ENCODE data around the gene ANKS1B.
"Not testable (repeated sequence)": the region's sequence is repeated elsewhere in the genome, so short reads cannot be mapped to it uniquely, and the experiment has no call there.

ANKS1B gene

DNA sequence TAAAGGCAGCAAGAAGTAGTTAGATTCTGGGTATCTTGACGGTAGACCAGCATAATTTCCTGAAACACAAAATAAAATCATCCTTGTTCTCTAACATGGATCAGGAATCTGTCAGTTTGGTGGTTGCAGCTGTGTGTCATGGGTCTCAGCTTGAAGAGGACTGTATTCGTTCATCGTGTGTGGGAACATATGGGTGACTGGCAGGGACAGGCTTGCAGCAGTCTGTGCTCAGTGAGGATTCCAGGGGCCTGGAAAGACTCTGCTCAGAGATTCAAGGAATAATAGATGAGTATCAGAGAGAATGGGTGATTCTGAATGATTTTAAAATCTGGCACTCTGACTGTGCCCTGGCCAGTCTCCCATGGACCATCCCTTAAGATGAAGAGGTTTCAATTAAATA, 918.0 kb downstream of the ANKS1B start:
- DNase-seq (ENCODE audit: low spot score) = no peak

DNA sequence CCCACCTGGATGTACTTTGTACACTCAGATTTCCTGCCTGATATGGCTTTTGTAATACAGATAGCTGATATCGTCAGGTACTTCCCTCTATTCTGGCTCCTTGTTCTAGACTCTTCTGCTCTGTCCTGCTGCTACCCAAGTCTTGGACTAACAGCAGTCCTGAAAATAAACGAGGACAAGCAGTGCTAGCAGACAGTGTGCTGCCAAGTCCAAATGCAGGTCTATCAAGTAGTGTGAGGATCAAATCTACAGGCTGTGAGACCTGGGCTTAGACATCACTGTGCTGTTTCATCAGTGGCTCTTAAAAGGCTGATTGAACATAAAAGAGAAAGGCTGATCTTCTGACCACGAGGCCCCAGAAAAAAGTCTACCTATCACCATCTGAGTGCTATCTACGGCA, 921.6 kb downstream of the ANKS1B start:
- DNase-seq (ENCODE audit: low spot score) = no peak

DNA sequence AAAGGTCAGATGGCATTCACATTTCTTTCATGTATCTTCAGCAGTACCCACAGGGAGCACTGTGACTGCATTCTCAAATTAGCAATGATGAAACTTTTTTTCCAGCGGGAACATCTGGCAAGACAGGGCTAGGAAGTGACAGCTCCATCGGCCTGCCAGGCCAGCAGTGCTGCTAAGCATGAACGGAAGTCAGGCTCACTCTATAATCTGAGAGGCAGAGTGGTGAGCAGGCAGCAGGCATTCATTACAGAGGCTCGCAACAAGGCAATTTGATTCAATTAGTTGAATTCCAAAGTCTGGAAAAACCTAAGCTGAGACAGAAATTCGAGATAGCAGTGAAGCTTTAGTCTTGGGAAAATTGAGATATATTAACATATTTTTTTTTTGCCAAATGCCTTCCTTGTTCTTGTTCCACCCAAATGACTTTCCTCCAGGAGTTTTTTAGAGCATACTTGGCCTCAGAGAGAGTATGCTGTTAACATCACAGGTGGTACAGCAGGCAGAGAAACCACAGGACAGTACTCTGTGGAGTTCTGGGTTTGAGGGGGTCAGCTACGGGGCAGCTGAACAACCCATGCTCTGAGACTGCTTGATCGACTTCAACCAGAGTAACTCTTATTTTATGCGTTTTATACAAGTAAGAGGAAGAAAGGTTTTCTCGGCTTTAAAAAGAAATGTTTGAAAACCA, 924.8 kb downstream of the ANKS1B start:
- peak; percentile 86 for DNase-seq (ENCODE audit: low spot score)

- no peak for DNase-seq (ENCODE audit: low spot score)
Observed at GRCh38 chr12:99057670-99058069, 927.1 kb downstream of the ANKS1B start.

DNA sequence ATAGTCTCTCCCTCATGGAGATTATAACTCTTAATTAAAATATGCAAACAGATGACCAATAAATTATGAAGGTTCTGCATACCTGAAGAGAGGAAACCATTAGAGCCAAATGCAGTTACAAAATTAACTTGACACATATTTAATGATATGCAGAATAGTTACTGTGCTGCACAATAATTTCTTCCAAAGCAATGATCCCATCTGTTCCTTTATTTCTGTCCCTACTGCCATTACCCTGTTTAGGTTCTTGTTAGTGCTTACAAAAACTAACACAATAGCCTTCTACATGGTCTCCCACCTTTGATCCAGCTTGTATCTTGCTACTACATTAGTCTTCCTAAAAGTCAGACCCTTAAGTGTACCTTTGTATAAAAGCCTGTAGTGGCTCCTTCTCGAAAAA, 928.5 kb downstream of the ANKS1B start:
- no peak for DNase-seq (ENCODE audit: low spot score)

DNA sequence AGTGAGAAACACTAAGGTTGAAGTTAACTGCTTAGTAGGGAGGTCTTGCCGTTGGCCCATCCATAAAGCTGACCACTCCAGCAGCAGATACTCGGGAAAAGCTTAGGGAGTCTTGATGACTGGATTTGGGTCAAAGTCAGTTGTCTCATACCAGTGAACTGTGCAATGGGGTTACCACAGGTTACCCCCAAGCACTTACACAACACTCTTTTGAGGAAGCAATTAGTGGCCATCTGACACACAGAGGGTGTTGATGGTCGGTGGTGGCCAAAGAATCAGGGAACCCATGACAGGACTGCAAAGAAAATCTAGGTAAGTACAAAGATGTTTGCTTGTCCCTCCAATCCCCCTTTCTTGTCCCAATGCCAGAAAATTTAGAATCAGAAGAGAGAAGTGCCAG, 929.4 kb downstream of the ANKS1B start:
- no peak for DNase-seq (ENCODE audit: low spot score)

DNA sequence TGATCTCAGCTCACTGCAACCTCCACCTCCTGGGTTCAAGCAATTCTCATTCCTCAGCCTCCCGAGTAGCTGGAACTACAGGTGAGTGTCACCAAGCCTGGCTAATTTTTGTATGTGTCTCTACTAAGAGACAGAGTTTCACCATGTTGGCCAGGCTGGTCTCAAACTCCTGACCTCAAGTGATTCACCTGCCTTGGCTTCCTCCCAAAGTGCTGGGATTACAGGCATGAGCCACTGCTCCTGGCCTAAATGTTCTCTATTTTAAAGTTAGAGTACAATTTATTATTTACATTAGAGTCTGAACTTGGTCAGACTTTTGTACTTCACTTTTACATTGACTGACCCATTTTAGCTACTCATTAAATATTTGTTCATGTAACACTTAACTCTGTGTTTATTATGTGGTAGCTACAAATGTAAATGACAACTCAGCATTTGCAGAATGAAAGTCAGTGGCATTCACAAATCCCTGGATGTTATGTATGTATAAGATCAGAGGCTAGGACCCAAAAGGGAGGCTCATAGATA, 930.1 kb downstream of the ANKS1B start:
- DNase-seq (ENCODE audit: low spot score) = no peak

DNA sequence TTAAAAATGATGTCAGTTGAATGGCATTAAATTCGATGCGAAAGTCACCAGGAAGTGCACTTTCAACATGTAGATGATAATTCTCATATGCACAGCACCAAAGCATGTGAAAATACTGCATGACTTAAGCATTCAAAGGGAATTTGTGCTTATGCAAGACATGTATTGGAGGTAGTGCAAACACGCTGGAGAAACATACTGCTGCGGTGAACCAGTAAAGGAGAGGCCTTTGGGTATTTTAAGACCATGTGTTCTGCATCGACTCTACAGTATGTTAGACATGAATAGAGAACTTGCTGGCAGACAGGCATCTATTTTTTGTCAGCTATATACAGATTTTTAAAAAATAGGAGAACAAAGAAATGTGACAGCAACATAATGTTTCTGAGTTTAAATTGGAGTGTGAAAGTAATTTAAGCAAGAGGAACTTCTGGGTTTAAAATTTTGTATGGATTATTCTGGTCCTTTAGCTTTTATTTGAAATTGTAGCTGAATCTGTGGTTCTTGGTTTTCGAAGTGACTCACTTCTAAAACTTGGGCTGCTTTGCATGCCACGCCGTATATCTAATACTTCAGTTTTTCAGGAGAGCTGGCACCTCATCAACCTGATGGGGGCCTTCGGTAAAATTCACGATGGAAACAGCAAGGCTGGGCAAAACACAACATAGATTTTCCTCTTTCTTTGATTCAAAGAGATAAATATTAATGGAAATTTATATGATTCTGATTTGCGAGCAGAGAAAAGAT, 930.9 kb downstream of the ANKS1B start:
- DNase-seq (ENCODE audit: low spot score) = no peak

- no peak for DNase-seq (ENCODE audit: low spot score)
Observed at GRCh38 chr12:99049774-99050173, 935.0 kb downstream of the ANKS1B start.

- no peak for DNase-seq (ENCODE audit: low spot score)
Observed at GRCh38 chr12:99045158-99045557, 939.6 kb downstream of the ANKS1B start.

GRCh38 chr12:99043319-99043914, 941.3 kb downstream of the ANKS1B start:
- DNase-seq (ENCODE audit: low spot score) = peak; percentile 69

DNA sequence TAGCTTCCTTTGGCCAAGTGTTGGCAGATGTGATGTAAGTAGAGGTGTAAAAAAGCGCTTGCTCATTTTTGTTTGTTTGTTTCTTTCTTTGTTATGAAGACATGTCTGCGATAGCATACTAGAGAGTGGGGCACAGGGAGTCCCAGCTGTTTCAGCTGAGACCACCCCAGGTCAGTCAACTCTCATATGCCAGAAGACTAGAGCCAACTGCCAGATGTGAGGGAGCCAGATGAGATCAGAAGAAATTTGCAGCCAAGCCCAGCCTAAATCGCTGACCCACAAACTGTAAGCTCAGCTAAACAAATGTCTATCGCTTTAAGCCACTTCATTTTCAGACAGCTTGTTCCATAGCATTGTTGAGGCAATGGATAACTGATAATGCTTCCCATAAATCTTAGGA, 942.5 kb downstream of the ANKS1B start:
- no peak for DNase-seq (ENCODE audit: low spot score)

GRCh38 chr12:99039367-99040120, 945.2 kb downstream of the ANKS1B start:
- DNase-seq (ENCODE audit: low spot score) = no peak

- no peak for DNase-seq (ENCODE audit: low spot score)
Observed at GRCh38 chr12:99036566-99036965, 948.2 kb downstream of the ANKS1B start.

DNA sequence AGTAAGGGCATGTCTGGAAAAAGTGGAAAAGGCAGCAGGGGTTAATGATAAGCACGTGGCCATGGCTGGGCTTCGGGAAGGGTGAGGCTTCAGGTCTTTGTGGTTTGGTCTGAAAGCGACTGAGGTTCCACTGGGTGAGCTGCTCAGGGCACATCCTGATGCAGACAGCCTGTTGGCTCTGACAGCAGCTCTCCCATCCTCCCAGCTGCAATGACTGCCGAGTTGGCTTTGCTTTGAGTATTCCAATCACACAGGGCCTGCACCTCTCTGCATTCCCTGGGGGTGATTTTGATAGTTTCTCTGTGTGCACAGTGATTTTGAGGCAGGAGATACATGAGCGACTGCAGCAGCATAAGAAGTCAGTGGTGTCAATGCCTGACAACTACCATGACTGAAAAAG, 948.9 kb downstream of the ANKS1B start:
- no peak for DNase-seq (ENCODE audit: low spot score)

- not testable (repeated sequence) for DNase-seq (ENCODE audit: low spot score)
Observed at GRCh38 chr12:99034201-99034600, 950.5 kb downstream of the ANKS1B start.

GRCh38 chr12:99029511-99030271, 955.0 kb downstream of the ANKS1B start:
- DNase-seq (ENCODE audit: low spot score) = no peak

DNA sequence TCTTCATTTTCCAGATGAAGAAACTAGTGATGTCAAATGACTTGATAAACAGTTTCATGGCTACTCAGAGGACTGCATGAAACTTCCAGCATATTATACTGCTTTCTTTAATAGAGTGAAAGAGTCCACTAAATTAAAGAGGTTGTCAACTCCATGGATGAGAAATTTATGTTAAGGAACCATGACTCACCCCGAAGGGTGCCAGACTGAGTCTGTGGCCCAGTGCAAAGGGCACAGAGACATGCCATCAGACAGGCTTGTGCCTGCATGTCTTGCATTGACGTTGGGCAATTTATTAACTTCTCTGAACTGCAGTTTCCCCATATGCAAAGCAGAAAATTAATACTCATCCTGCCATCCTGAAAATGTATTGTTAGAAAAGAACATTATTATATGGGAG, 957.3 kb downstream of the ANKS1B start:
- no peak for DNase-seq (ENCODE audit: low spot score)

DNA sequence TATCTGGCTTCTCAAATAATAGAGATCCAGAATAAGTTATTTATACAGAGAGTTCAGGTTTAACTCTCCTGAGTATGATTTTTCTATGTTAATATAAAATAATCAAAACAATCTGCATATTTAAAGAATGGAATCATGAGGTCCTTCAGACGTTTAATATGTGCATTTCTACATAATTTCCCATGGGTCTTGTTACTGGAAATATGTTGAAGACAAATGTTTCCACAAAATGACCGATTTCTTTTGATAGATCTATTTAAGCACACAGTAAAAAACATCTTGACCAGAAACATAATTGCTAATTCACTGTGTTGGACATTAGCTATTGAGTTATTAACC, 957.7 kb downstream of the ANKS1B start:
- DNase-seq (ENCODE audit: low spot score) = no peak

DNA sequence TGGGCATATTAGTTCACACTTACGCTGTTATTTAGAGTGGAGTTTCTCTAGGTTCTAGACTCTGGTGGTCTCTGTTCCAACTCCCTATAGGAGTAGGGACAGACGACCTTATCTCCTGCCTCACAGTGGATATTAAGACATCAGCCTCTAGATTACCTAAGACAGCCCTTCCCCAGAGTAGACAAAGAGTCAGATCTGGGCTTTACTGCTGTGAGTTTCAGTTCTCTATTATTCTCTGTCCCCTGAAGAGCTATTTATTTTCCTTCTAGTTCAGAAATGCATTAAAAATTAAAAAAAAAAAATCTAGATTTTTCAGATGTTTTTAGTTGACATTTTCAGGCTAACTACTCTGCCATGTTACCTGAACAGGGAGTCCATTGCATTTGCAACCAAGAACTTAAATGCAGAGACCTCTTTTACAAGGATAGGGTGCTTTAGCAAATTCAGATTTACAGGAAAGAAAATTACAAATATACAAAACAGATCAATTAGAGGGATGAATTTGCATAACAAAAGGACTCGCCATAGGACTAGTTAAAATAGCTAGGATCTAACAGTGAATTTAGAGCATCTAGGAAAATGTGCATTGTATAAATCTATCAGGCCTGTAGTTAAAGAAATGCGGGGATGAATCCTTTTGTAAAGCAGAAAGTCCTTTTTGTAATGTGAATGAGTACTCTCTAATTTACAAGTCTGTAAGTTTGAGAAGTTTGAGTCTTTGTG, 958.2 kb downstream of the ANKS1B start:
- DNase-seq (ENCODE audit: low spot score) = no peak

GRCh38 chr12:99024870-99025269, 959.9 kb downstream of the ANKS1B start:
- DNase-seq (ENCODE audit: low spot score) = no peak
